ENCODE data around the gene IL23A. TPM values are rescaled to one million over a fixed set of nuclear protein-coding genes. Genes with fewer than 3 reads are reported as not detected.

Gene IL23A
- total and polyA plus RNA-seq, 2 of the 13 experiments (the other 11 are each of a cell fraction or from before 2014, with no cell fraction given), result 0.33 to 0.35 TPM

DNA sequence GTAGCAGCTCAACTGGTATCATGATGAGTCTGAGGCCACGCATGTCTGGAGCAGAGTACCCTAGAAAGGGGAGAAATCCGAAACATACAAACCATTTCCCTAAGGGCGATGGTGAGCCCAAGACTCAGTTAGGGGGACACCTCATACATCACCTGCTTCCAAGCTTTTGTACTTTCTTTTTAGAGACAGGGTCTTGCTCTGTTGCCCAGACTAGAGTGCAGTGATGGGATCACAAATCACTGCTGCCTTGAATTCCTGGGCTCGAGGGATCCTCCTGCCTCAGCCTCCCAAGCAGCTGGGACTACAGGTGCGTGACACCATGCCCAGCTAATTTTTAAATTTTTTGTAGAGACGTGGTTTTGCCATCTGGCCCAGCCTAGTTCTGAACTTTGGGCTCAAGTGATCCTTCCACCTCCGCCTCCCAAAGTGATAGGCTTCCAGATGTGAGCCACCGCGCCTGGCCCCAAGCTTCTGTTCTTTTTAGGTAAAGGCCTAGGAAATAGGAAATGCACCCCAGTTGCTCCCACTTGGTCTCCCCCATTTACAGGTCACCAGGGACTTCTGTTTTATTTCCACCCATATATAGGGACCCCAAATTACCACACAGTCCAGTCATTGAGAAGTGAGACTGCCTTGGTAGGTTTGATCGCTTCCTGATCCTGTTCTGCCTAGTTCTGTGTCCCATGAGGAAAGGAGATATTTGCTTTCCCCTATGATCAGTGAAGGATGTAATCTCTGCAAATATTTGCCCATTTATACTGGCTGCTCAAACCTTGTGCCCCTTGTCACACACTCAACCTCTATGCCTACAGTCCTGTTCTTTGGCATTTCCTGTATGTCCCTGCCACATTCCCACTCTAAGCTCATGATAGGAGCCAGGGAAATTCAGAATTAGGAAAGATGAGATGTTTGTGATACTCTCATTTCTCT is 23.7 kb downstream of the IL23A start, which contains the start of gene APOF (continued):
- TF ChIP-seq, protein P1, sequence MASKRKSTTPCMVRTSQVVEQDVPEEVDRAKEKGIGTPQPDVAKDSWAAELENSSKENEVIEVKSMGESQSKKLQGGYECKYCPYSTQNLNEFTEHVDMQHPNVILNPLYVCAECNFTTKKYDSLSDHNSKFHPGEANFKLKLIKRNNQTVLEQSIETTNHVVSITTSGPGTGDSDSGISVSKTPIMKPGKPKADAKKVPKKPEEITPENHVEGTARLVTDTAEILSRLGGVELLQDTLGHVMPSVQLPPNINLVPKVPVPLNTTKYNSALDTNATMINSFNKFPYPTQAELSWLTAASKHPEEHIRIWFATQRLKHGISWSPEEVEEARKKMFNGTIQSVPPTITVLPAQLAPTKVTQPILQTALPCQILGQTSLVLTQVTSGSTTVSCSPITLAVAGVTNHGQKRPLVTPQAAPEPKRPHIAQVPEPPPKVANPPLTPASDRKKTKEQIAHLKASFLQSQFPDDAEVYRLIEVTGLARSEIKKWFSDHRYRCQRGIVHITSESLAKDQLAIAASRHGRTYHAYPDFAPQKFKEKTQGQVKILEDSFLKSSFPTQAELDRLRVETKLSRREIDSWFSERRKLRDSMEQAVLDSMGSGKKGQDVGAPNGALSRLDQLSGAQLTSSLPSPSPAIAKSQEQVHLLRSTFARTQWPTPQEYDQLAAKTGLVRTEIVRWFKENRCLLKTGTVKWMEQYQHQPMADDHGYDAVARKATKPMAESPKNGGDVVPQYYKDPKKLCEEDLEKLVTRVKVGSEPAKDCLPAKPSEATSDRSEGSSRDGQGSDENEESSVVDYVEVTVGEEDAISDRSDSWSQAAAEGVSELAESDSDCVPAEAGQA (IDR thresholded peaks at IDR 0.05; ENCODE audit: low read depth), result no peak
- TF ChIP-seq, protein P1 (CRISPR knock-in tag; IDR thresholded peaks at IDR 0.05; ENCODE audit: borderline replicate concordance), result no peak
- TF ChIP-seq GABPB1 (CRISPR knock-in tag; IDR thresholded peaks at IDR 0.05) (no peak), MXI1 (IDR thresholded peaks at IDR 0.05; ENCODE audit: borderline replicate concordance, low read depth, low read length) (no peak), FOXM1 (CRISPR knock-in tag; IDR thresholded peaks at IDR 0.05) (no peak), KAT2B (IDR thresholded peaks at IDR 0.05; ENCODE audit: borderline replicate concordance, low read depth, low read length) (no peak), ZNF879 (CRISPR knock-in tag; IDR thresholded peaks at IDR 0.05) (no peak), XRCC5 (optimal IDR thresholded peaks at IDR 0.05; ENCODE audit: low read length) (no peak), NR1H2 (CRISPR knock-in tag; IDR thresholded peaks at IDR 0.05; ENCODE audit: borderline replicate concordance, low read depth) (no peak), RXRB (CRISPR knock-in tag; IDR thresholded peaks at IDR 0.05; ENCODE audit: borderline replicate concordance) (peak; percentile 75; the same call in 1 of the 2 replicates), ZMAT3 (CRISPR knock-in tag; conservative IDR thresholded peaks at IDR 0.05) (no peak), ZBTB7B (CRISPR knock-in tag; IDR thresholded peaks at IDR 0.05) (no peak), THAP11 (CRISPR knock-in tag; IDR thresholded peaks at IDR 0.05) (no peak), TCF7L2 (IDR thresholded peaks at IDR 0.05; ENCODE audit: low read depth, low read length) (no peak), ZNF567 (CRISPR knock-in tag; IDR thresholded peaks at IDR 0.05; ENCODE audit: borderline replicate concordance) (no peak), CERS6 (CRISPR knock-in tag; IDR thresholded peaks at IDR 0.05) (no peak), ZNF34 (CRISPR knock-in tag; IDR thresholded peaks at IDR 0.05; ENCODE audit: borderline replicate concordance) (no peak), TFDP2 (CRISPR knock-in tag; IDR thresholded peaks at IDR 0.05) (no peak), ZNF746 (CRISPR knock-in tag; IDR thresholded peaks at IDR 0.05) (no peak), PHB2 (IDR thresholded peaks at IDR 0.05; ENCODE audit: partially characterized antibody) (no peak)
- TF ChIP-seq, protein P2, sequence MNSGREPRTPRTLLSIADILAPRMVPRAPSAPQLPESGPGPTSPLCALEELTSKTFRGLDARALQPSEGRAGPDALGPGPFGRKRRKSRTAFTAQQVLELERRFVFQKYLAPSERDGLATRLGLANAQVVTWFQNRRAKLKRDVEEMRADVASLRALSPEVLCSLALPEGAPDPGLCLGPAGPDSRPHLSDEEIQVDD (CRISPR knock-in tag; IDR thresholded peaks at IDR 0.05; ENCODE audit: borderline replicate concordance), result no peak

All from HepG2 (cell line).